ENCODE data around the gene CMTR1. TPM values are rescaled to one million over a fixed set of nuclear protein-coding genes. Genes with fewer than 3 reads are reported as not detected.

CMTR1 gene
- total RNA-seq, 3 donors from 2014 or later, result 38.1 to 44.6 (median 41.0) TPM

- no peaks in the 10 kb centered on the region for H3K27me3 Mint-ChIP-seq (ENCODE audit: low read depth)
- H3K4me1 Mint-ChIP-seq (ENCODE audit: low read depth), result peaks cover 42% of the 10 kb centered on the region
- H3K9me3 Mint-ChIP-seq, result no peaks in the 10 kb centered on the region
- no peak for DNase-seq
- H3K4me3 Mint-ChIP-seq, result no peak overlapping the region
- H3K36me3 Mint-ChIP-seq (ENCODE audit: insufficient read depth), result peaks cover 17% of the 10 kb centered on the region
- ATAC-seq, result no peak
These were observed 97.3 kb downstream of the CMTR1 start for GRCh38 chr6:37530297-37530696.

GRCh38 chr6:37531026-37531425 lies 98.0 kb downstream of the CMTR1 start:
- no peaks in the 10 kb centered on the region for H3K9me3 Mint-ChIP-seq
- DNase-seq (no peak), ATAC-seq (no peak)
- peaks cover 17% of the 10 kb centered on the region for H3K36me3 Mint-ChIP-seq (ENCODE audit: insufficient read depth)
- no peak overlapping the region for H3K4me3 Mint-ChIP-seq
- peaks cover 35% of the 10 kb centered on the region for H3K4me1 Mint-ChIP-seq (ENCODE audit: low read depth)
- no peaks in the 10 kb centered on the region for H3K27me3 Mint-ChIP-seq (ENCODE audit: low read depth)

Other genes with a start within 250 kb of the CMTR1 start
- 10 to 100 TPM; 13.0 to 13.5 (median 13.2) TPM for gene TBC1D22B, start 175.4 kb upstream of the CMTR1 start, total RNA-seq
- gene TMEM217, start 175.1 kb upstream of the CMTR1 start, total RNA-seq, result 1 to 10 TPM; 2.3 to 4.2 (median 2.8) TPM
- 10 to 100 TPM; 21.8 to 25.8 (median 23.8) TPM for gene RNF8, start 79.2 kb upstream of the CMTR1 start, total RNA-seq
- gene CCDC167, start 66.7 kb downstream of the CMTR1 start, total RNA-seq, result 10 to 100 TPM; 49.3 to 52.2 (median 52.2) TPM